Liver (tissue), 9 donors: ENCODE measurements around the gene ADCY9. TPM values are rescaled to one million over a fixed set of nuclear protein-coding genes. Genes with fewer than 3 reads are reported as not detected.

Source experiments
- DNase-seq: peaks from one replicate; pipeline ENCODE4 v3.0.0-alpha.2; 2017; ENCODE audit warnings: low spot score
- H3K27ac ChIP-seq, 2 donors: one replicate each; pipeline ENCODE4 v1.7.0; 2013; ENCODE audit warnings: inconsistent platforms in 2 of 2, low read length in 2 of 2, control low read depth in 1 of 2, low read depth in 1 of 2, mild to moderate bottlenecking in 1 of 2
- H3K27me3 ChIP-seq, 4 donors: one replicate each; pipeline versions ENCODE4 v1.6.1 to v1.7.0; 2013; ENCODE audit warnings: low read length in 3 of 4, inconsistent platforms in 1 of 4, mild to moderate bottlenecking in 1 of 4, moderate library complexity in 1 of 4; ENCODE audit not compliant: control insufficient read depth in 4 of 4, insufficient read depth in 4 of 4
- H3K36me3 ChIP-seq, 4 donors: one replicate each; pipeline versions ENCODE4 v1.6.1 to v1.7.0; 2013; ENCODE audit warnings: low read length in 3 of 4, mild to moderate bottlenecking in 3 of 4, low read depth in 1 of 4, moderate library complexity in 1 of 4; ENCODE audit not compliant: control insufficient read depth in 4 of 4, insufficient read depth in 3 of 4
- H3K4me1 ChIP-seq, 4 donors: one replicate each; pipeline versions ENCODE4 v1.6.1 to v1.7.0; 2013; ENCODE audit warnings: low read length in 3 of 4, mild to moderate bottlenecking in 3 of 4, moderate library complexity in 1 of 4; ENCODE audit not compliant: control insufficient read depth in 4 of 4, insufficient read depth in 4 of 4
- H3K4me3 ChIP-seq, 3 donors: one replicate each; pipeline versions ENCODE4 v1.6.1 to v1.7.0; 2013; ENCODE audit warnings: low read length in 3 of 3, control low read depth in 1 of 3, low read depth in 1 of 3, mild to moderate bottlenecking in 1 of 3
- H3K9ac ChIP-seq, 2 donors: one replicate each; pipeline ENCODE4 v1.7.0; 2013; ENCODE audit warnings: low read length in 2 of 2, mild to moderate bottlenecking in 2 of 2, moderate library complexity in 2 of 2, control low read depth in 1 of 2, low read depth in 1 of 2
- H3K9me3 ChIP-seq, 4 donors: one replicate each; pipeline versions ENCODE4 v1.6.1 to v1.7.0; 2013; ENCODE audit warnings: low read length in 3 of 4; ENCODE audit not compliant: control insufficient read depth in 4 of 4
- EGR1 ChIP-seq, 2 donors: IDR thresholded peaks; 2 replicates each; pipeline ENCODE4 v1.6.1; 2016 to 2018; ENCODE audit warnings: antibody characterized with exemption in 2 of 2, low read depth in 2 of 2
- FOXA1 ChIP-seq: IDR thresholded peaks from 2 replicates; pipeline ENCODE4 v1.6.1; 2016; ENCODE audit warnings: antibody characterized with exemption
- FOXA2 ChIP-seq: IDR thresholded peaks from 2 replicates; pipeline ENCODE4 v1.6.1; 2016; ENCODE audit warnings: antibody characterized with exemption
- GABPA ChIP-seq, 2 donors: IDR thresholded peaks in 1 of 2; conservative IDR thresholded peaks in 1 of 2; 2 replicates each; pipeline ENCODE4 v1.6.1; 2016; ENCODE audit warnings: antibody characterized with exemption in 2 of 2, mild to moderate bottlenecking in 1 of 2, moderate library complexity in 1 of 2
- HNF4A ChIP-seq, 2 donors: conservative IDR thresholded peaks; 2 replicates each; pipeline ENCODE4 v1.6.1; 2016; ENCODE audit warnings: antibody characterized with exemption in 2 of 2, mild to moderate bottlenecking in 2 of 2
- HNF4G ChIP-seq: IDR thresholded peaks from 2 replicates; pipeline ENCODE4 v1.6.1; 2016; ENCODE audit warnings: antibody characterized with exemption
- JUND ChIP-seq, 2 donors: IDR thresholded peaks; 2 replicates each; pipeline ENCODE4 v1.6.1; 2016; ENCODE audit warnings: antibody characterized with exemption in 2 of 2
- NR2F2 ChIP-seq: IDR thresholded peaks from 2 replicates; pipeline ENCODE4 v1.6.1; 2016; ENCODE audit warnings: antibody characterized with exemption
- RAD21 ChIP-seq, 2 donors: IDR thresholded peaks; 2 replicates each; pipeline ENCODE4 v1.6.1; 2016; ENCODE audit warnings: antibody characterized with exemption in 2 of 2, mild to moderate bottlenecking in 2 of 2
- RXRA ChIP-seq, 2 donors: IDR thresholded peaks; 2 replicates each; pipeline ENCODE4 v1.6.1; 2017 to 2018; ENCODE audit warnings: antibody characterized with exemption in 2 of 2, mild to moderate bottlenecking in 1 of 2
- SP1 ChIP-seq: IDR thresholded peaks from 2 replicates; pipeline ENCODE4 v1.6.1; 2018; ENCODE audit warnings: antibody characterized with exemption, mild to moderate bottlenecking
- TAF1 ChIP-seq: conservative IDR thresholded peaks from 2 replicates; pipeline ENCODE4 v1.6.1; 2016; ENCODE audit warnings: antibody characterized with exemption, mild to moderate bottlenecking
- YY1 ChIP-seq: IDR thresholded peaks from 2 replicates; pipeline ENCODE4 v1.6.1; 2016; ENCODE audit warnings: antibody characterized with exemption, mild to moderate bottlenecking
- WGBS: extraction: QIAGEN DNeasy Blood & Tissue Kit; methylation state at CpG from one replicate; pipeline ENCODE4 v1.1.7; 2013; 5-methylcytosine and 5-hydroxymethylcytosine counted together
- polyA plus RNA-seq, 2 donors: library from polyadenylated mRNA; stranded (reverse) in 1 of 2; unstranded in 1 of 2; fragments of 200-250 nt in 1 of 2; fragments of >200 nt in 1 of 2; fragmentation: Nextera tagmentation in 1 of 2; extraction: Ambion mirVana in 1 of 2; gene quantifications; one replicate each; pipeline versions ENCODE4 v1.2.1 to v1.2.3, GENCODE V29; 2013 to 2015
- total RNA-seq, 2 donors: library from RNA; depleted of rRNA; stranded (reverse); fragments of >200 nt; gene quantifications; one replicate each; pipeline ENCODE4 v1.2.3, GENCODE V29; 2014
- TF ChIP-seq, protein P1 (sequence below): IDR thresholded peaks from 2 replicates; pipeline ENCODE4 v1.6.1; 2016; ENCODE audit warnings: antibody characterized with exemption, mild to moderate bottlenecking
- TF ChIP-seq, protein P2 (sequence below): IDR thresholded peaks from 2 replicates; pipeline ENCODE4 v1.6.1; 2016; ENCODE audit warnings: antibody characterized with exemption
- TF ChIP-seq, protein P3 (sequence below): IDR thresholded peaks from 2 replicates; pipeline ENCODE4 v1.6.1; 2016; ENCODE audit warnings: antibody characterized with exemption
- TF ChIP-seq, protein P4 (sequence below): fragments of 150-350 bp; IDR thresholded peaks from 2 replicates; pipeline ENCODE4 v1.5.1; 2017; ENCODE audit warnings: improper control_type of control experiment, low read depth, low read length; ENCODE audit not compliant: missing input control
- donor health status: healthy.
- donor health status: healthy.
- donor health status: healthy.
- donor health status: healthy.
- donor health status: healthy.

Gene ADCY9
- total and polyA plus RNA-seq, 4 donors = 3.6 to 25.1 (median 11.0) TPM

DNA sequence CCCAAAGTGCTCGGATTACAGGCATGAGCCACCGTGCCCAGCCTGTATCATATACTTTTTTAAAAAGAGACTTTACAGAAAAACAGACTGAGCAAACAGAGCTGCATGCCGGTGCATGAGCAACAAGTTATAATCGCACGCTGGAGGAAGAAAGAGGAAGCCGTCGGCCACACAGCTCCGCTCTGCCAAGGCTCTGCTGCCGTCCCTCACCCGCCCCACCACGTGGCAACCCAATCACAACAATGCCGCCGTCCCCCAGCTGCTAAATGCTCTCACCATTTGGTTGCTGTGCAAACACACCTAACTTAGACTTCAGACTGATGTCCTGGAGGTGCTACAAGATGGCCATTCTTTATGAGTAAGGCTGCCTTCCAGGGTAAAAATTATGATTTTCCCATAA, 83.5 kb downstream of the ADCY9 start (continued):
- TF ChIP-seq, protein P1, sequence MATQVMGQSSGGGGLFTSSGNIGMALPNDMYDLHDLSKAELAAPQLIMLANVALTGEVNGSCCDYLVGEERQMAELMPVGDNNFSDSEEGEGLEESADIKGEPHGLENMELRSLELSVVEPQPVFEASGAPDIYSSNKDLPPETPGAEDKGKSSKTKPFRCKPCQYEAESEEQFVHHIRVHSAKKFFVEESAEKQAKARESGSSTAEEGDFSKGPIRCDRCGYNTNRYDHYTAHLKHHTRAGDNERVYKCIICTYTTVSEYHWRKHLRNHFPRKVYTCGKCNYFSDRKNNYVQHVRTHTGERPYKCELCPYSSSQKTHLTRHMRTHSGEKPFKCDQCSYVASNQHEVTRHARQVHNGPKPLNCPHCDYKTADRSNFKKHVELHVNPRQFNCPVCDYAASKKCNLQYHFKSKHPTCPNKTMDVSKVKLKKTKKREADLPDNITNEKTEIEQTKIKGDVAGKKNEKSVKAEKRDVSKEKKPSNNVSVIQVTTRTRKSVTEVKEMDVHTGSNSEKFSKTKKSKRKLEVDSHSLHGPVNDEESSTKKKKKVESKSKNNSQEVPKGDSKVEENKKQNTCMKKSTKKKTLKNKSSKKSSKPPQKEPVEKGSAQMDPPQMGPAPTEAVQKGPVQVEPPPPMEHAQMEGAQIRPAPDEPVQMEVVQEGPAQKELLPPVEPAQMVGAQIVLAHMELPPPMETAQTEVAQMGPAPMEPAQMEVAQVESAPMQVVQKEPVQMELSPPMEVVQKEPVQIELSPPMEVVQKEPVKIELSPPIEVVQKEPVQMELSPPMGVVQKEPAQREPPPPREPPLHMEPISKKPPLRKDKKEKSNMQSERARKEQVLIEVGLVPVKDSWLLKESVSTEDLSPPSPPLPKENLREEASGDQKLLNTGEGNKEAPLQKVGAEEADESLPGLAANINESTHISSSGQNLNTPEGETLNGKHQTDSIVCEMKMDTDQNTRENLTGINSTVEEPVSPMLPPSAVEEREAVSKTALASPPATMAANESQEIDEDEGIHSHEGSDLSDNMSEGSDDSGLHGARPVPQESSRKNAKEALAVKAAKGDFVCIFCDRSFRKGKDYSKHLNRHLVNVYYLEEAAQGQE = no peak
- TF ChIP-seq, protein P2, sequence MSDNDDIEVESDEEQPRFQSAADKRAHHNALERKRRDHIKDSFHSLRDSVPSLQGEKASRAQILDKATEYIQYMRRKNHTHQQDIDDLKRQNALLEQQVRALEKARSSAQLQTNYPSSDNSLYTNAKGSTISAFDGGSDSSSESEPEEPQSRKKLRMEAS = no peak
- TF ChIP-seq, protein P3, sequence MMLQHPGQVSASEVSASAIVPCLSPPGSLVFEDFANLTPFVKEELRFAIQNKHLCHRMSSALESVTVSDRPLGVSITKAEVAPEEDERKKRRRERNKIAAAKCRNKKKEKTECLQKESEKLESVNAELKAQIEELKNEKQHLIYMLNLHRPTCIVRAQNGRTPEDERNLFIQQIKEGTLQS = no peak

GRCh38 chr16:4028144-4028543, 88.1 kb downstream of the ADCY9 start:
- no peak for DNase-seq
- H3K9me3 ChIP-seq = no peaks in the 10 kb centered on the region
- no peak overlapping the region for H3K9ac ChIP-seq
- H3K4me3 ChIP-seq = no peak overlapping the region
- TF ChIP-seq HNF4G = no peak
- TF ChIP-seq TAF1 = no peak
- TF ChIP-seq NR2F2 = no peak
- no peak for TF ChIP-seq JUND (IDR thresholded peaks at IDR 0.05)
- TF ChIP-seq, protein P4, sequence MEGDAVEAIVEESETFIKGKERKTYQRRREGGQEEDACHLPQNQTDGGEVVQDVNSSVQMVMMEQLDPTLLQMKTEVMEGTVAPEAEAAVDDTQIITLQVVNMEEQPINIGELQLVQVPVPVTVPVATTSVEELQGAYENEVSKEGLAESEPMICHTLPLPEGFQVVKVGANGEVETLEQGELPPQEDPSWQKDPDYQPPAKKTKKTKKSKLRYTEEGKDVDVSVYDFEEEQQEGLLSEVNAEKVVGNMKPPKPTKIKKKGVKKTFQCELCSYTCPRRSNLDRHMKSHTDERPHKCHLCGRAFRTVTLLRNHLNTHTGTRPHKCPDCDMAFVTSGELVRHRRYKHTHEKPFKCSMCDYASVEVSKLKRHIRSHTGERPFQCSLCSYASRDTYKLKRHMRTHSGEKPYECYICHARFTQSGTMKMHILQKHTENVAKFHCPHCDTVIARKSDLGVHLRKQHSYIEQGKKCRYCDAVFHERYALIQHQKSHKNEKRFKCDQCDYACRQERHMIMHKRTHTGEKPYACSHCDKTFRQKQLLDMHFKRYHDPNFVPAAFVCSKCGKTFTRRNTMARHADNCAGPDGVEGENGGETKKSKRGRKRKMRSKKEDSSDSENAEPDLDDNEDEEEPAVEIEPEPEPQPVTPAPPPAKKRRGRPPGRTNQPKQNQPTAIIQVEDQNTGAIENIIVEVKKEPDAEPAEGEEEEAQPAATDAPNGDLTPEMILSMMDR = no peak
- no peak for TF ChIP-seq FOXA1
- TF ChIP-seq, protein P2 = no peak
- TF ChIP-seq HNF4A (conservative IDR thresholded peaks at IDR 0.05) = no peak
- no peak for TF ChIP-seq EGR1 (IDR thresholded peaks at IDR 0.05; ENCODE audit: low read depth in 2 of 2)
- no peak for TF ChIP-seq RXRA (IDR thresholded peaks at IDR 0.05)
- TF ChIP-seq RAD21 (IDR thresholded peaks at IDR 0.05) = no peak
- TF ChIP-seq YY1 = no peak
- TF ChIP-seq, protein P1 = no peak
- no peak for TF ChIP-seq SP1
- no peak for TF ChIP-seq FOXA2
- TF ChIP-seq GABPA (IDR thresholded peaks at IDR 0.05 in 1 of 2, conservative IDR thresholded peaks at IDR 0.05 in 1 of 2) = no peak
- no peaks in the 10 kb centered on the region for H3K4me1 ChIP-seq
- no peak overlapping the region for H3K27ac ChIP-seq
- no peaks in the 10 kb centered on the region for H3K27me3 ChIP-seq
- no peaks in the 10 kb centered on the region for H3K36me3 ChIP-seq
- WGBS = 97% methylated on average over 8 of the region's 8 CpGs
